OCI-LY7 (cell line): ENCODE data around the gene ABCB9. TPM values are rescaled to one million over a fixed set of nuclear protein-coding genes. Genes with fewer than 3 reads are reported as not detected.
"Not testable (repeated sequence)": the region's sequence is repeated elsewhere in the genome, so short reads cannot be mapped to it uniquely, and the experiment has no call there.

Experiments
- BruUV-seq: library from RNA; stranded (reverse); fragments of 400-500 nt; replicated peaks from 2 replicates; lab custom pipeline; 2021; lab: Mats Ljungman, UMichigan
- CTCF ChIA-PET: fragments of 300-600 bp; sonication (Branson Sonifier 250); formaldehyde crosslinking; loops from one replicate; lab custom pipeline; 2022; ENCODE audit warnings: antibody characterized with exemption; ENCODE audit not compliant: unreplicated experiment; lab: Charles Lee
- POLR2A ChIA-PET: fragments of 300-600 bp; sonication (Branson Sonifier 250); formaldehyde crosslinking; loops from one replicate; lab custom pipeline; 2022; ENCODE audit warnings: antibody characterized with exemption; lab: Charles Lee
- DNase-seq: peaks from one replicate; pipeline ENCODE4 v3.0.0-alpha.2; 2015; ENCODE audit warnings: low spot score
- H2AFZ ChIP-seq: fragments of 200-600 bp; sonication (generic), shearing (Covaris generic); 2 replicates; pipeline ENCODE4 v1.6.1; 2014; ENCODE audit warnings: mild to moderate bottlenecking, antibody characterized with exemption, low read length, moderate library complexity
- H3K27ac ChIP-seq: fragments of 200-600 bp; sonication (generic); 2 replicates; pipeline ENCODE4 v1.5.1; 2014; ENCODE audit warnings: mixed run types, low read depth, mild to moderate bottlenecking, moderate library complexity, low read length, inconsistent platforms; ENCODE audit not compliant: poor library complexity, severe bottlenecking
- H3K36me3 ChIP-seq: fragments of 200-600 bp; sonication (generic); 2 replicates; pipeline ENCODE4 v1.6.1; 2014; ENCODE audit warnings: mild to moderate bottlenecking, antibody characterized with exemption, low read length, moderate library complexity, mixed read lengths; ENCODE audit not compliant: insufficient read depth
- H3K4me1 ChIP-seq: fragments of 200-600 bp; sonication (generic); 2 replicates; pipeline ENCODE4 v1.5.1; 2014; ENCODE audit warnings: mild to moderate bottlenecking, low read length; ENCODE audit not compliant: insufficient read depth, poor library complexity, severe bottlenecking
- H3K4me2 ChIP-seq: fragments of 200-600 bp; sonication (generic); 2 replicates; pipeline ENCODE4 v1.6.1; 2014; ENCODE audit warnings: mild to moderate bottlenecking, low read length
- H3K4me3 ChIP-seq: fragments of 200-600 bp; sonication (generic); 2 replicates; pipeline ENCODE4 v1.5.1; 2014; ENCODE audit warnings: mild to moderate bottlenecking, low read depth, low read length; ENCODE audit not compliant: poor library complexity, severe bottlenecking
- H3K79me2 ChIP-seq: fragments of 200-600 bp; sonication (generic); 2 replicates; pipeline ENCODE4 v1.6.1; 2016; ENCODE audit warnings: low read depth, mild to moderate bottlenecking, low read length, moderate library complexity, mixed read lengths; ENCODE audit not compliant: insufficient read depth
- H3K9me2 ChIP-seq: fragments of 200-600 bp; sonication (generic); 2 replicates; pipeline ENCODE4 v1.6.1; 2016; ENCODE audit warnings: mild to moderate bottlenecking, low read length, mixed read lengths; ENCODE audit not compliant: insufficient read depth
- H3K9me3 ChIP-seq: fragments of 200-600 bp; sonication (generic); 2 replicates; pipeline ENCODE4 v1.6.1; 2014; ENCODE audit warnings: mild to moderate bottlenecking, mixed run types, low read length, mixed read lengths
- H4K20me1 ChIP-seq: fragments of 200-600 bp; sonication (generic); 2 replicates; pipeline ENCODE4 v1.6.1; 2014; ENCODE audit warnings: mild to moderate bottlenecking, antibody characterized with exemption, low read length, moderate library complexity, mixed read lengths; ENCODE audit not compliant: insufficient read depth
- EZH2phosphoT487 ChIP-seq: fragments of 200-600 bp; sonication (generic); IDR thresholded peaks from 2 replicates; pipeline ENCODE4 v1.6.1; 2018; ENCODE audit warnings: low read depth, borderline replicate concordance, mild to moderate bottlenecking, mixed run types, antibody characterized with exemption, low read length, moderate library complexity, mixed read lengths
- intact Hi-C: fragments of 100-400 bp; cut with micrococcal nuclease; formaldehyde crosslinking; loops from one replicate; pipeline ENCODE4 v1.10.0; 2022; ENCODE audit not compliant: unreplicated experiment
- total RNA-seq, 2 experiments: library from RNA; depleted of rRNA in 1 of 2; stranded (reverse); fragments of >200 nt in 1 of 2; shearing (Covaris generic) in 1 of 2; gene quantifications; 2 replicates each; pipeline ENCODE4 v1.2.3, GENCODE V29; 2014 to 2022
- TF ChIP-seq, protein P1 (sequence below): fragments of 200-600 bp; sonication (generic); conservative IDR thresholded peaks from 2 replicates; pipeline ENCODE4 v1.5.1; 2014; ENCODE audit warnings: mild to moderate bottlenecking, antibody characterized with exemption, low read length, moderate library complexity, mixed read lengths

The ABCB9 gene
- total RNA-seq, 2 experiments from 2014 or later, result 4.0 to 7.9 TPM

DNA sequence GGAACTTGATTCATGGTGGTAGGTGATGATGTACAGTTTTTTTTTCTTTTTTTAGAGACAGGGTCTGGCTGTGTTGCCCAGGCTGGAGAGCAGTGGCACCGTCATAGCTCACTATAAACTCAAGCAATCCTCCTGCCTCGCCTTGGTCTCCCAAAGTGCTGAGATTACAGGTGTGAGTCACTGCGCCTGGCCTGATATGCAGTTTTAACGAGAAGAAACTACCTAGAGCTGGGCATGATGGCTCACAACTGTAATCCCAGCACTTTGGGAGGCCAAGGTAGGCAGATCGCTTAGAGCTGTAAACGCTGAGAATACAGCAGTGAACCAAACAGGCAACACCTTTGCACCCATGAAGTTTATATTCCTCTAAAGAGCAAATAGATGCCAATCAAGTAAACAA is 57.3 kb downstream of the ABCB9 start:
- Histone ChIP-seq H3K9me3 (no peaks in the 10 kb centered on the region), H3K9me2 (no peaks in the 10 kb centered on the region), H2AFZ (no peak overlapping the region), H4K20me1 (no peaks in the 10 kb centered on the region), H3K79me2 (no peaks in the 10 kb centered on the region), H3K36me3 (no peaks in the 10 kb centered on the region), H3K4me2 (no peak overlapping the region), H3K4me1 (no peaks in the 10 kb centered on the region), H3K27ac (no peak overlapping the region), H3K4me3 (no peak overlapping the region)
- ChIA-PET POLR2A (interaction anchor here (0.7 to 1.2 kb wide), 2 partner anchors 22 to 36 kb away, joined by 3 to 4 read pairs; no protein-coding TSS in a partner anchor), CTCF (no interaction called here)
- BruUV-seq, result no TSS peak
- no peak for TF ChIP-seq EZH2phosphoT487
- TF ChIP-seq, protein P1, sequence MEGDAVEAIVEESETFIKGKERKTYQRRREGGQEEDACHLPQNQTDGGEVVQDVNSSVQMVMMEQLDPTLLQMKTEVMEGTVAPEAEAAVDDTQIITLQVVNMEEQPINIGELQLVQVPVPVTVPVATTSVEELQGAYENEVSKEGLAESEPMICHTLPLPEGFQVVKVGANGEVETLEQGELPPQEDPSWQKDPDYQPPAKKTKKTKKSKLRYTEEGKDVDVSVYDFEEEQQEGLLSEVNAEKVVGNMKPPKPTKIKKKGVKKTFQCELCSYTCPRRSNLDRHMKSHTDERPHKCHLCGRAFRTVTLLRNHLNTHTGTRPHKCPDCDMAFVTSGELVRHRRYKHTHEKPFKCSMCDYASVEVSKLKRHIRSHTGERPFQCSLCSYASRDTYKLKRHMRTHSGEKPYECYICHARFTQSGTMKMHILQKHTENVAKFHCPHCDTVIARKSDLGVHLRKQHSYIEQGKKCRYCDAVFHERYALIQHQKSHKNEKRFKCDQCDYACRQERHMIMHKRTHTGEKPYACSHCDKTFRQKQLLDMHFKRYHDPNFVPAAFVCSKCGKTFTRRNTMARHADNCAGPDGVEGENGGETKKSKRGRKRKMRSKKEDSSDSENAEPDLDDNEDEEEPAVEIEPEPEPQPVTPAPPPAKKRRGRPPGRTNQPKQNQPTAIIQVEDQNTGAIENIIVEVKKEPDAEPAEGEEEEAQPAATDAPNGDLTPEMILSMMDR, result no peak
- intact Hi-C loops, result no loop called here
- DNase-seq, result no peak

DNA sequence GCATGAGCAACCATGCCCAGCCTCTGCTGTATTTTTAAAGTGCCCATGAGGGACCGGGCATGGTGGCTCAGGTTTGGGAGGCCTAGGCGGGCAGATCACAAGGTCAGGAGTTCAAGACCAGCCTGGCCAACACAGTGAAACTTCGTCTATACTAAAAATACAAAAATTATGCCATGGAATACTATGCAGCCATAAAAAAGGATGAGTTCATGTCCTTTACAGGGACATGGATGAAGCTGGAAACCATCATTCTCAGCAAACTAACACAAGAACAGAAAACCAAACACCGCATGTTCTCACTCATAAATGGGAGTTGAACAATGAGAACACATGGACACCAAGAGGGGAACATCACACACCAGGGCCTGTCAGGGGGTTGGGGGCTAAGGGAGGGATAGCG is 61.0 kb downstream of the ABCB9 start:
- H3K79me2 ChIP-seq, H4K20me1 ChIP-seq, H2AFZ ChIP-seq, H3K36me3 ChIP-seq, DNase-seq, H3K4me2 ChIP-seq, H3K27ac ChIP-seq, CTCF ChIA-PET, intact Hi-C loops, H3K9me3 ChIP-seq, BruUV-seq, H3K4me3 ChIP-seq, H3K9me2 ChIP-seq: not testable (repeated sequence)
- POLR2A ChIA-PET, result interaction anchor here (0.6 kb wide), 1 partner anchor 75 kb away, joined by 3 read pairs; no protein-coding TSS in a partner anchor
- H3K4me1 ChIP-seq, result peaks cover 13% of the 10 kb centered on the region

DNA sequence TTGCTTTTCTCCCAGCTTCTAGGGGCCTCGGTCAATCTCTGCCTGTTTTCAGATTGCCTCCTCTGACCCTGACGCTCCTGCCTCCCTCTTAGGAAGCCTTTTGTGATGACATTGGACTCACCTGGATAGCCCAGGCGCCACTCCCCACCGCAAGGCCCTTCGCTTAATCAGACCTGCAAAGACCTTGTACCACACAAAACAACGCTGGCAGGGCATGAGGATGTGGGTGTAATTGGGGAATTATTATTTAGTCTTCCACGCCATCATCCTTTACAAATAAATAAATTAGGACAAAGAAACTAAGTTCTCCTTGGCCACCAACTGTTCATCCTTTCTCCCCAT is 62.6 kb downstream of the ABCB9 start:
- H3K27ac ChIP-seq, result no peak overlapping the region
- TF ChIP-seq, protein P1, result no peak
- no peak for TF ChIP-seq EZH2phosphoT487
- intact Hi-C loops, result no loop called here
- BruUV-seq, result no TSS peak
- ChIA-PET CTCF (no interaction called here), POLR2A (interaction anchor here (0.6 kb wide), 1 partner anchor 71 kb away, joined by 3 read pairs; no protein-coding TSS in a partner anchor)
- H3K9me2 ChIP-seq, result no peaks in the 10 kb centered on the region
- no peaks in the 10 kb centered on the region for H3K36me3 ChIP-seq
- no peak overlapping the region for H3K4me3 ChIP-seq
- H4K20me1 ChIP-seq, result no peaks in the 10 kb centered on the region
- peaks cover 22% of the 10 kb centered on the region for H3K4me1 ChIP-seq
- no peak overlapping the region for H3K4me2 ChIP-seq
- DNase-seq, result no peak
- no peaks in the 10 kb centered on the region for H3K9me3 ChIP-seq
- no peak overlapping the region for H2AFZ ChIP-seq
- H3K79me2 ChIP-seq, result no peaks in the 10 kb centered on the region
